HG03439 (cell line): ENCODE data around the gene DPYD.

ENCODE experiments used
- ATAC-seq: cut with Tn5 transposase; IDR thresholded peaks from one replicate; pipeline ENCODE4 v1.9.1; 2021; ENCODE audit warnings: mild to moderate bottlenecking, moderate library complexity; ENCODE audit not compliant: unreplicated experiment

The DPYD gene

DNA sequence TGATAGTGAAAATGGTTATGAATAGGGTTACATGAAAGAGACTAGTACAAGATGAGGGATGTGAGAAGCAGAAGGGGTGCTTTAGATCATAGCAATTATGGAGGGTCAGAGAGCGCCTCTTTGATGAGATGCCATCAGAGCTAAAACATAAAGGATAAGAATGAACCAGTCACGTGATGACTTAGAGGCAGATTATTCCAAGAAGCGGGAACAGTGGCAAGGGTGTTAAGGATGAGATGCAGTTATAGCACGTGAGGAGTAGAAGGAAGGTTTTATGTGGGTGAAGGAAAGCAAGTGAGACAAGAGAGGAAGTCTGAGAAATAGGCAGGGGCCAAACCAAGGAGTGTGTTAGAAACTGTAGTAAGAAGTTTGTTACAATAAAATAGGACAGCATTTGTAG lies 360.1 kb downstream of the DPYD start:
- ATAC-seq: no peak

DNA sequence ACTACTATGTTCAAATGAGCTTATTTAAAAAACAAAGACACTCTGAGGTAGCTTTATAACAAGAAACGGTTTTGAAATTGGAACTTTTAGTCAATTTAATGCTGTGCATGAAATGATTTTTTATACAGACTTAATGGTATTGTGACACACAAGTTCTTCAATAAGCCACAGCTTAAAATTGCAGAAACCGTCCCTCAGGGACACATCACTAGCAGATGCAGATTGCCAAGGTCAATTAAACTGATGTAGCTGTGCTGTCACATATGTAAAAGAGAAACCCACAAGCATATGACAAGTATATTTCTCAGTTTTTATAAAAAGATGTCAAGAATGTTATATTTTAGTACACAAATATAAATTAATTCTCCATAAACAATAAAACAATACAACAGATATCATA lies 366.9 kb downstream of the DPYD start:
- ATAC-seq: no peak

DNA sequence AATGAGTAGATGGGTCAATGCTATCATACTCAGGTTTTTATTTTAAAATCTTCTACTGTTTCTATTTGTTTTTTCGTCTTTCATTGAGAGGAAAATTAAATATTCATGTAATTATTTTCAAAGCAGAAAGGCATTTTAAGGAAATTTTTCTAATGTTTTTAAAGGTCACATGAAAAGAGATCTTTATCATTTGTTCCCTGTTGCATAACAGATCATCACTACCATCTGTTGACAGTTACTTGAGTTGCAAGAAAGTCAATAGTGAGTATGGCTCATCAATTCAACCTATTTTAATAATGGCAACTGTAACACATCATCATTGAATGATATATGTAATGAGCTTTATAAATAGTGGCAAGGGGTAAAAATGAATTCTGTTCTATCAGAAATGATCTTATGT lies 369.7 kb downstream of the DPYD start:
- ATAC-seq: no peak

DNA sequence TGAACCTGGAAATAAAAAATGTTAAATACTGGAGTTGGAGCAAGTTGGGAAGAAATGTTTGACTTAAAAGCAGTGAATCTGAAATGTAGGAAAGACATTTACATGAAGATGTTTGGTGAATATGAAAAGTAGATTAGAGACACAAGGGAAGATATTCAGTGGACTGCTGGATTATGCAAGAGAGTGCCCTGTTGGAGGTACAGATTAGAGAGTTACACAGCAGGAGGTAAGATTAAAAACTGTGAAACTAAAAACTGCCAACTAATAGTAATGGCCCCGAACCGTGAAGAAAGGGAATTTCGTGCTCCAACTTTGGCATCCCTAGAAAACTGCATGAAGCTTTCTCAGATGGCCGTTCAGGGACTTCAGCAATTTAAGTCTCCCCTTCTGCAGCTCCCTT lies 375.4 kb downstream of the DPYD start:
- no peak for ATAC-seq

DNA sequence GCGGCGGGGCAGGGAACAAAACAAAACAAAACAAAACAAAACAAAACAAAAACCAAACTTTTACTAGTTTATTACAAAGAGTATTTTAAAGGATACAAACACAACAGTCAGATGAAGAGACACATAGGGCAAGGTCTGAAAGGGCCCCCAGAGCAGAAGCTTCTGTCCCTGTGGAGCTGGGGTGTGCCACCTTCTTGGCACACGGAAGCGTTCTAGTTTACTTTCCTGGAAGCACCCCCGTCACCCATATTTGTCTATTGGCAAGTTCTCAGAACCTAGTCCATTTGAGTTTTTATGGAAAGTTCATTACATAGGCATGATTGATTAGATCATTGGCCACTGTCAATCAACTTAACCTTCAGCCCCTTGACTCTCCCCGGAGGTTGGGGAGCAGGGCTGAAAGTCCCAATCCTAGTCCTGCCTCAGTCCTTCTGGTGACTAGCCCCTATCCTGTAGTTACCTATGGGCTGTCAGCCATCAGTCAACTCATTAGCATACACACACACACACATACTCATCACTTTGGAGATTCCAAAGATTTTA lies 380.4 kb downstream of the DPYD start:
- ATAC-seq: no peak

DNA sequence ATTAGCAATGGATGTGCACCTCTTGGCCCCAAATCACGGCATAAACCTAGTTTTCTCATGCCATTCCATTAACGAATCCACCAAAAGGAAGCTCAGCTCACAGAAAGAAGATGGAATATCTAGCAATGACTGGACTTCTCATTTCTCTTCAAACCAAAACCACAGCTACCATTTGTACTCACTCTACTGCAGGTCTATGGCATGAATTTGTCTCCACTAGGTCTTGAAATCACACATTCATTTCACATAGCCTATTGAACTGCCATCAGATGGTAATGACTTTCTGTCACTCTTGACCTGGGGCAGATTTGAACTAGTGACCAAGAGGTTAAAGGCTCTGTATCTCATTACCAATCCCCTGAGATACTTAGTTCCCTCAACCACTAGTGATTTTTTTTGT lies 382.7 kb downstream of the DPYD start:
- no peak for ATAC-seq

DNA sequence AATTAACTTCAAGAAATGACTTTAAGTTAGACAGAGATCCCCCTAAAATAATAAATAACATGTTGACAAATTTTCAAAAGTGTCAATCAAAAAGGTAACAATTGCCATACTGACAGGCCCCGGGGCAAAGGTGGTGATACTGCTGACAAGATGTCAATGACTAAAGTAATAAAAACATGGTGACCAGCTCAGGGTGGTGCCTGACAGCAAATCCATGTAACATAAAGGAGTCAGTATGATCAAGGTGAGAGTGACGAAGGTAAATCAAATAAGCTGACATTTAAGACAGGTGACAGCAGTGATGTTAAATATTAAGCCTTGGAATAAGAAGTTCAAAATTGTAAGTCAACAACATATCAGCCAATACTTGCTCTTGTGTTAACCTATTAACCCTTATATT lies 387.5 kb downstream of the DPYD start:
- ATAC-seq: no peak

DNA sequence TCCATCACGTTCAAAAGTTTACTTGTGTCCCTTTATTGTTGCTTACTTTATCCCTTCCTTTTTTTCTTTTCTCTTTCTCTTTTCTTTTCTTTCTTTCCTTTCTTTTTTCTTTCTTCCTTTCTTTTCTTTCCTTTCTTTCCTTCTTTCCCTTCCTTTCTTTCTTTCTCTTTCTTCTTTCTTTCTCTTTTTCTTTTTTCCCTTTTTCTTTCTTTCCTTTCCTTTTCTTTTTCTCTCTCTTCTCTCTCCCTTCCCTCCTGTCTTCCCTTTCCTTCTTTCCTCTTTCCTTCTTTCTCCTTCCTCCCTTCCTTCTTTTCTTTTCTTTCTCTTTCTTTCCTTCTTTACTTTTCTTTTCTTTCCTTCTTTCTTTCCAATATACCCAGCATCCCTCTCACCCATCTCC lies 391.2 kb downstream of the DPYD start:
- no peak for ATAC-seq

DNA sequence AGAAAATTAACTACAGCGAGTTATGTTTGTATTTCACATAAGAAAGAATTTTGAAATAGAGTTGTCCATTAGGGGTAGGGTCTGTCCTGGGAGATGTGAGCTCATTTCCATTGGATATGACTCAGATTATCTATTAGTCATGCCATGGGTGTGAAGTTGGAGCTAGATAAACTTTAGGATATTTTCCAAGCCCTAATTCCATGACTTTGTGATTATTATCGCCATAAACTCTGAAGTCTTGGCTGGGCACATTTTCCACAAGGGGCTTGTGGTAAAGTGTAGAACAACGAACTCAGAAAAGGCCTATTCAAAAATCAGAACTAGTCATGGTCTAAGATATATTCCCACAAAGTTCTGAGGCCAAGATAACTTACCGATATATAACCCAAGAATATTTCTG lies 396.6 kb downstream of the DPYD start:
- ATAC-seq: no peak

DNA sequence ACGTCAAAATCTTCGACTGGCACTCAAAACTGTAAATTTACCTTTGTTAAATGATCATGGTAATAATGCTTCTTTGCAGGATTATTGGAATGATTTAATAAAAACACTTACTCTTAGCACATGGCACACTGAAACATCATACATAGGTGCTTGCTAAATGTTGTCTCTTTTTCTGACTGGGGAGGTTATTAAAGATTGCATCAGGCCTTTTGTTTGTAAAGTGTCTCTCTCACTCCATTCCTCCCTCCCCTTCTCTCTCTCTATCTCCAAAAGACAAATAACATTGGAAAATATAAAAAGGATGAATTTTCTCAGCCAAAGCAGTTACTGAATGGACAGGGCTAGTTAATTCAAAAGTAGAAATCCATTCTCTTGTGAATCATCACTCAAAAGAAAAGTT lies 404.2 kb downstream of the DPYD start:
- no peak for ATAC-seq

DNA sequence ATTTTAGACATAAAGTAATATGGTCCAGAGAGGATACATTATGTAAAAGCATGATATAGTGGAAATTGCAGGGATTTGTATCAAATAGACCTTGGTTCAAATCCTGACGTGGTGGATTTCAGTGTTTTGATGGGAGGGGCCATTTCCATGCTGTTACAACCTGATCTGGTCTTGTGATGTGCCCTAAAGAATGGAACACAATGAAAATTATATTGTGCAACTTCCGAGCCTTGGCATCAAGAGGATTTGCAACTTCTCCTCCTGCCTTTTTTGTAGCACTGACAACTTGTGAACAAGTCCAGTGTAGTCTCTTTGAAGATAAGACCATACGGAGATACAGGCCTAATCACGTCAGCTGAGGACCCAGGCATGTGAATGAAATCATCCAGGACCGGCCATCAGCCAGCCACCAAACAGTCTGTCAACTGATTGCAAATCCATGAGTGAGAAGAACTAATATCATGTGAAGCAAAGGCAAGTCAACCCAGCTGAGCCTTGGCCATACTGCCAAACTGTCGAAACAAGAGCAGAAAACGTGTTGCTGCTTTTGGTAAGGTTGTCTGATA lies 412.1 kb downstream of the DPYD start:
- no peak for ATAC-seq

DNA sequence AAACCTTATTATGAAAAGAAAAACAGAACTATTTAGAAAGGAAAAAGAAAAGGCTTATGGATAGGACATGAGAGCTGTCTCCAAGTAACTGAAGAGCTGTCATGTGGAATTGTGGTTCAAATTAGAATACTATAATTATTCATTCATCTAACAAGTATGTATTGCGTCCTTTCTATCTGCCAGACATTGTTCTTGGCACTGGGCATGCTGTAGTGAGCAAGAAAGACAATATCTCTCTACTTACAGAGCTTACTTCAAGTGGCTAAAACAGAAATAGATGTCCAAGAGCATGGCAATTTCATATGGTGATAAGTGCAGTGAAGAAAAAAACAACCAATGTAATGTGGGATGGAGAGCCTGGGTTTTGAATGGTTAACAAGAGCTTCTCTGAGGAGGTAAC lies 413.0 kb downstream of the DPYD start:
- ATAC-seq: no peak

DNA sequence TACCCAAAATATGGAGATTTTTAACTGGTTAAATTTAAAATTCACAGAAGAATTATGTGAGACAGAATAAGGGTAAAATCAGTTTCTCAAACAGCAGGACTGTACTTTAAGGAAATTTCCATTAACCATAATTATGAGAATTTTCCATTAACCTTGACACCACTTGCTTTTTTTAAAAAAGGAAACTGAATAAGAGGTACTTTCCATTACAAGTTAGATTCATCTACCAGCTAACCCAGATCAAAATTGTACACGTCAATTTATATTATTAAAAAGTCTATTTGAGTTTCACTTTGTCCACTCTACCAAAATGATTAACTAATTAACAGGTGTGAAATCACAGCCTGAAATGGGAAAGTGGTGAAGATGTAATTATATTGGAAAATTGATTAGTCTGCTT lies 414.5 kb downstream of the DPYD start:
- no peak for ATAC-seq

DNA sequence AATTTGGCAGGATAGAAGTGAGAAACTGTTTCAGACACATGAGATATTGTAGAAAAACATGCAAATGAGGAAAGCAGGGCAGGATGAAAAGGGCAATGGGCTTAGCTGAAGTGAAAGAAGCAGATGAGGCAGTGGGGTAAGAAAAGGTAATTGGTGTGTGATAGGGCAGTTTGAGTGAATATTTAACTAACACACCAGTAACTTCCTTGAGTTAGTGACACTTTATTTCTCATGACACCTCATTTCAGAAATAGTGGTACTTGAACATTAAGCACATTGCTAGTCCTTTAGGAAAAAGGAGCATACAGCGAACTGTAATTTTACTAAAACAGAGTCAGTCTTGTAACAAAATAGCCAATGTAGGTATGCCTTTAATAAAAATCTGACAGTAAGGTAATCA lies 415.0 kb downstream of the DPYD start:
- peak; percentile 79 for ATAC-seq

DNA sequence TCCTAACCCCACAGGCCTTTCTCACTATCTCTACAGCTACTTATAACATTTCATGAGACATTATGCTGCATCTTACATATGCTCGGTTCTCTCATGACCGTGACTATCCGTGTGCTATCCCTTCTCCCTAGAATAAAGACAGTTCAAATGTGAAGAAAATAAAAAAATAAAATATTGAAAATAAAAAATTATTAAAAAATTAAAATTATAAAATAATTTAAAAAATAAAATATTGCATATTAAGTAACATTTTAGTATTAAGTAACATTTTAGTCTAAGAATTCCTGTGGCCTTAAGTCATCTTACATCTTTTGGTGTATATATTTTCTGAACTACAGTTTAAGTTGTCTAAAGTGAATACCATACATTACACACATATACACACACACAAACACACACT lies 415.5 kb downstream of the DPYD start:
- peak; percentile 22 for ATAC-seq

DNA sequence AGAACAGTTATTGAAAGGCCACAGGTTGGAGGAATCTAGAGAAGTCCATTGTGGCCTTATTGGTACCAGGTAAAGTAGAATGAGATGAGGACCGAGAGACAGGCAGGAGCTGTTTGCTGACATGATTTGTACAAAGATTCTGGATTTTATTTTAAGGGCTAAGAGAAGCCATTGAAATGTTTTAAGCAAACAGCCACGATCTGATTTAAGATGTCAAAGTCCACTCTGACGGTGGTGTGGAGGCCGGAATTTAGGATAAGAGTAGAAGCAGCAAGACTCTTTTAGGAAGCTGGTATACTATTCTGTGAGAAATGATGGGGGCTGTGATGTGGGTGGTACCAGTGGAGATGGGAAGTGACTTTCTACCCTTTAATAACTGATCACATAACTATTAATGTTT lies 418.5 kb downstream of the DPYD start:
- ATAC-seq: no peak

DNA sequence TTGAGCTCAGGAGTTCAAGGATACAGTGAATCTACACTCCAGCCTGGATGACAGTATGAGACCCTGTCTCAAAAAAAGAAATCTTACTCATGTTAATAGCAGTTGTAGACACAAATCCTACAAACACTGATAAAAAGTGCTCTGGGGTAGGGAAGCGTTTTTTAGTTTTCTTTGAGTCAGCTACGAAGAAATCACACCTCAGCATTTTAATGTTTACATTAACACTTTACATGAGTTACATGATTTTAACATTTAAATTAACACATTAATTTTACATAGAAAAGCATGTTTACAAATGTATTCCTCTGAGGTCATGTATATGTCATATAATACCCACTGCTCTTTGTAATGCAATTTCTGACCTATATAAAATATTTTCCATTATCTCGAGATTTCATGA lies 419.2 kb downstream of the DPYD start:
- ATAC-seq: no peak

DNA sequence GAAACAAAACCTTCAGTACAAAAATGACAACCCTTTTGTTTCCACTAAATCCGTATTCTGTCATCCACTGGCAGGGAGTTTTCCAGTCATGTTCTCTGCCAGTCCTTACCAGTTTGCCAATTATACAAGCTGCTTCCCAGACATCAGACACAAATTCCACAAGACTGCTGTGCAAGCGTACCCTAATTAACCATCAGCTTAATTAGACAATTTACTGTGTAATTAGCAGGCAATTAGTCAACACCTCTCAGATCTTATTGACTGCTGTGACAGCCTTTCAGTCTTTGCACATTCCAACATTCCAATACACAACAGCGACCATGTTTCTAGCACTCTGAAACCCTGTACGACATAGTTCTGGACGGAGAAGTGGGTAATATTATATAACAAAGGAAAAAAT lies 420.1 kb downstream of the DPYD start:
- no peak for ATAC-seq

DNA sequence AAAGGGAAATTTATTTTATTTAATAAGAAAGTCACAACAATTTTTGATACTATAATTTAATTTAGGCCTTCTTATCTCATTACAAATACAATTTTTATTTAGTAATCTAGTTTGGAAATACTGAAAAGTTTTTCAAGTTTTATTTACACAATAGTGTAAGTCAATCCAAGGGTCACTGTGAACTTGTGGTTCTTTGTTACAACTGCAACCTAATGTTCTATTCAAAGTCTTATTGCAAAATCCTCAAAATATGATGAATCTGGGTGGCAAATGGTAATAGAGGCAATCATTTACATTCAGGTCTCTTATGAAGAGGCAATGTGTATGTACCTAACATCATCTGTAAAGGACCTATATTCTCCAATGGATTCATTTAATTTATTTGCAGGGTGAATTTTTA lies 421.2 kb downstream of the DPYD start:
- ATAC-seq: no peak

DNA sequence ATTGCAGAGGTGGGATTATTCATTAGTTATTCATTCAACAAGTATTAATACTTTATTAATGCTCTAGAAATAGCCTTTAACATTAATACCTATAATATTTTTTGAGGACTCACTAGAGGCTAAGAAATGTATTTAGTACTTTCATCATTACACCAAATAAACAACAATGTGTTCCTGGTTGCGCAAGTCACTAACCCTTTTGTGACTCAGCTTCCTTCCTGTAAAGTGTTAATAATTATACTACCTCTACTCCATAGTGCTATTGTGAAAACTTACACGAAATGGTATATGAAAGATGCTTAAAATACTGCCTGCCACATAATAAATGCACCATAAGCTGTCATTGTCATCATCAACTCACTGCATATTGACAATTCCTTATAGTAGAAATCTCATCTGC lies 431.0 kb downstream of the DPYD start:
- no peak for ATAC-seq

DNA sequence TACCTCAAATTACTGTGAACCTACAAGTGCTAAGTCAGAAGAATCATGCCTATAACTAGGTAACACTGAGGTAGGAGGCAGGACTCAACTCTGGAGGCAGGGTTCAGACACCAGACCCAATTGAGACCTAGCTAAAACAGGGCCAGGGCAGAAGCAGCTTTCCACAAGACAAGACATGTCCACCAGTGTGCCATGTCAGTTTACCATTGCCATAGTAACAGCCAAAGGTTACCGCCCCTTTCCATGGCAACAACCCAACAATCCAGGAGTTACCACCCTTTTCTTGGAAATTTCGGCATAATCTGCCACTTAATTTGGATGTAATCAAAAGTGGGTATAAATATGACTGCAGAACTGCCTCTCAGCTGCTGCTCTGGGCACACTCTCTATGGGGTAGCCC lies 432.3 kb downstream of the DPYD start:
- no peak for ATAC-seq

DNA sequence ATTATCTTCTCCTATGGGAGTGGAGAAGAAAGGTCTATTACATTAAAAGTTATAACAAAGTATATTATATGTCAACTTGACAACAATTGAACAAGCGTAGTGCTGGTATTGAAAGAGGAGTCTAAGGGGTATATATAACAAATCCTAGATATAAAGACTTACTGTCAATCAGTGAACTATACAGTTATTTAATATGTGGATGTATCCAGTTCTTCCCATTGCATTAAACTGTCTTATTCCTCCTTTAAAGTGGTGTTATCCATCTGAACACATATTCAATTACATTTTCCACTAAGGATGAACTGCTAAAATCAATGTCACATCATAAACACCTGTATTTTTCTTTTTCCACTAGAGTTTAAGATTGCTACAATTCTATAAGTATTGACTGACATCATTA lies 438.8 kb downstream of the DPYD start:
- ATAC-seq: no peak

DNA sequence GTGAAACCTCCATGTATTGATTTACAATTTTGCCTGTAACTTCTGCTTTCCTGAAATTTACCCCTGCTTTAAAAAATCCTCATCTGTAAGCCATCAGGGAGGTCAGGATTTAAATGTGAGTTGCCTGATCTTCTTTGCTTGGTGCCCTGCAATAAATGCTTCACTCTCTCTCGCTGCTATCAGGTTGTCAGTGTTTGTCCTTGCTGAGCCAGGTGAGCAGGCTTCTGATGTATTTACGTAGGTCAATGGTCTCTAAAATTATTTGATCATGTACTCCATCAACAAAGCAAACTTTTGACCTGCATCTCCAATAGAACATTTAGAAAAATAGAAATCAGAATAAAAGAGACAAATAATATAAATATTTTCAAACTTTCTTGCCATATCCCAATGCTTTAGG lies 453.4 kb downstream of the DPYD start:
- ATAC-seq: no peak

DNA sequence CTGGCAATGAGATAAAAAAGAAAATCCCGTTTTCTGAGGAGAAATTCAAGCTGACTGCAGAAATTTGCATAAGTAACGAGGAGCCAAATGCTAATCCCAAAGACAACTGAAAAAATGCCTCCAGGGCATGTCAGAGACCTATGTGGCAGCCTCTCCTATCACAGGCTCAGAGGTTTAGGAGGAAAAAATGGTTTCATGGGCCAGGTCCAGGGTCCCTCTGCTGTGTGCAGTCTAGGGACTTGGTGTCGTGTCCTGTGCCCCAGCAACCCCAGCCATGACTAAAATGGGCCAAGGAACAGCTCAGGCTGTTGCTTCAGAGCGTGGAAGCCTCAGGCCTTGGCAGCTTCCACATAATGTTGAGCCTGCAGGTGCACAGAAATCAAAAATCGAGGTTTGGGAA lies 456.5 kb downstream of the DPYD start:
- ATAC-seq: no peak
